HepG2 (cell line): Measurements from ENCODE around the gene FOXD2. TPM values are rescaled to one million over a fixed set of nuclear protein-coding genes. Genes with fewer than 3 reads are reported as not detected.

Experiments
- ATAC-seq: fragments of 200-7000 bp; cut with Tn5 transposase; 3 replicates; pipeline ENCODE4 v1.9.1; 2020; ENCODE audit warnings: mild to moderate bottlenecking, moderate library complexity
- BruUV-seq: library from RNA; stranded (reverse); fragments of 400-500 nt; replicated peaks from 2 replicates; lab custom pipeline; 2021; lab: Mats Ljungman, UMichigan
- CTCF ChIA-PET: fragments of 300-600 bp; formaldehyde crosslinking; extraction: SDS; loops from one replicate; lab custom pipeline; 2021; ENCODE audit warnings: low total read pairs, inconsistent platforms, low intra/inter-chr PET ratio; lab: Yijun Ruan, JAX
- POLR2A ChIA-PET: fragments of 350-600 bp; sonication (Branson Sonifier 250); formaldehyde crosslinking; loops from one replicate; lab custom pipeline; 2020; ENCODE audit warnings: antibody characterized with exemption, inconsistent platforms; lab: Yijun Ruan, JAX
- DNase-seq: peaks from one replicate; pipeline ENCODE4 v3.0.0-alpha.2; 2015; ENCODE audit warnings: low spot score
- FAIRE-seq: peaks from 3 replicates; lab custom pipeline; 2011; peaks lifted over from hg19 to GRCh38; lab: Jason Lieb, UNC
- H2AFZ ChIP-seq: one replicate; pipeline ENCODE4 v1.6.1; 2011; ENCODE audit warnings: low read length, inconsistent platforms
- H3K27ac ChIP-seq: fragments of 300-600 bp; 3 replicates; pipeline ENCODE4 v1.8.0; 2011; ENCODE audit warnings: mixed run types, mild to moderate bottlenecking, mixed read lengths, low read length, inconsistent platforms; ENCODE audit not compliant: insufficient read depth; ENCODE audit errors: extremely low read length
- H3K27me3 ChIP-seq, 2 experiments: fragments of 200-600 bp in 1 of 2; 2 replicates in 1 of 2; 3 replicates in 1 of 2; pipeline versions ENCODE4 v1.6.0 to v1.8.0; 2011; ENCODE audit warnings: low read length in 2 of 2, mild to moderate bottlenecking in 2 of 2, moderate library complexity in 2 of 2, inconsistent platforms in 1 of 2; ENCODE audit not compliant: insufficient read depth in 2 of 2, control insufficient read depth in 1 of 2
- H3K36me3 ChIP-seq, 2 experiments: fragments of 200-600 bp in 1 of 2; replicated peaks in 1 of 2; 2 replicates in 1 of 2; 3 replicates in 1 of 2; pipeline versions ENCODE4 v1.5.1 to v1.8.0; 2011; ENCODE audit warnings: low read length in 2 of 2, inconsistent platforms in 1 of 2; ENCODE audit not compliant: insufficient read depth in 2 of 2, control insufficient read depth in 1 of 2
- H3K4me1 ChIP-seq: 2 replicates; pipeline ENCODE4 v1.5.1; 2012; ENCODE audit warnings: low read length, inconsistent platforms; ENCODE audit not compliant: insufficient read depth
- H3K4me2 ChIP-seq: 2 replicates; pipeline ENCODE4 v1.6.0; 2011; ENCODE audit warnings: low read depth, low read length, inconsistent platforms
- H3K4me3 ChIP-seq, 3 experiments: fragments of 200-600 bp in 1 of 3; sonication (generic), shearing (Covaris generic) in 1 of 3; replicated peaks in 1 of 3; 2 replicates each; pipeline ENCODE4 v1.5.1; 2011 to 2016; ENCODE audit warnings: low read length in 3 of 3, inconsistent platforms in 2 of 3, low read depth in 2 of 3, mild to moderate bottlenecking in 2 of 3, control low read depth in 1 of 3, mixed read lengths in 1 of 3; ENCODE audit not compliant: insufficient read depth in 1 of 3
- H3K79me2 ChIP-seq: one replicate; pipeline ENCODE4 v1.6.1; 2011; ENCODE audit warnings: low read length, inconsistent platforms; ENCODE audit not compliant: insufficient read depth
- H3K9ac ChIP-seq: 2 replicates; pipeline ENCODE4 v1.6.0; 2011; ENCODE audit warnings: mild to moderate bottlenecking, low read depth, low read length, inconsistent platforms; ENCODE audit not compliant: insufficient read depth
- H3K9me3 ChIP-seq: 2 replicates; pipeline ENCODE4 v1.5.1; 2012; ENCODE audit warnings: mild to moderate bottlenecking, low read length
- H4K20me1 ChIP-seq: 2 replicates; pipeline ENCODE4 v1.6.0; 2011; ENCODE audit warnings: inconsistent platforms, mild to moderate bottlenecking, low read length, moderate library complexity; ENCODE audit not compliant: insufficient read depth
- FOXO4 ChIP-seq: sonication (generic); formaldehyde crosslinking; conservative IDR thresholded peaks from 2 replicates; pipeline ENCODE4 v1.8.1; 2023; ENCODE audit warnings: missing genetic modification reagents
- HNRNPLL ChIP-seq: fragments of 200-400 bp; formaldehyde crosslinking; IDR thresholded peaks from 2 replicates; pipeline ENCODE4 v1.6.1; 2017; ENCODE audit warnings: mild to moderate bottlenecking, low read depth, low read length; ENCODE audit not compliant: poor library complexity, severe bottlenecking
- HOXD1 ChIP-seq: sonication (generic); formaldehyde crosslinking; IDR thresholded peaks from 2 replicates; pipeline ENCODE4 v1.5.0; 2020; ENCODE audit warnings: missing genetic modification reagents
- KLF16 ChIP-seq, 2 experiments: sonication (generic) in 1 of 2; formaldehyde crosslinking in 1 of 2; IDR thresholded peaks; 2 replicates each; pipeline versions ENCODE4 v1.6.1 to v1.8.0; 2016 to 2023; ENCODE audit warnings: missing genetic modification reagents in 2 of 2, missing compliant biosample characterization in 1 of 2
- MAX ChIP-seq: IDR thresholded peaks from 2 replicates; pipeline ENCODE4 v1.6.1; 2012; ENCODE audit warnings: inconsistent platforms
- PAF1 ChIP-seq: IDR thresholded peaks from 2 replicates; pipeline ENCODE4 v1.6.1; 2016; ENCODE audit warnings: missing genetic modification reagents, missing compliant biosample characterization
- SIN3B ChIP-seq: fragments of 150-350 bp; IDR thresholded peaks from 2 replicates; pipeline ENCODE4 v1.6.1; 2014; ENCODE audit warnings: low read length
- TAF15 ChIP-seq: fragments of 200-400 bp; formaldehyde crosslinking; IDR thresholded peaks from one replicate; pipeline ENCODE4 v1.6.1; 2018; ENCODE audit warnings: mild to moderate bottlenecking, low read depth, low read length; ENCODE audit not compliant: poor library complexity, severe bottlenecking
- TOE1 ChIP-seq: sonication (generic); formaldehyde crosslinking; IDR thresholded peaks from 2 replicates; pipeline ENCODE4 v1.4.0; 2020; ENCODE audit warnings: mild to moderate bottlenecking, missing genetic modification reagents
- ZBTB1 ChIP-seq: sonication (generic); formaldehyde crosslinking; IDR thresholded peaks from 2 replicates; pipeline ENCODE4 v1.4.0; 2020; ENCODE audit warnings: missing genetic modification reagents, borderline replicate concordance
- ZNF225 ChIP-seq: sonication (generic); formaldehyde crosslinking; IDR thresholded peaks from 2 replicates; pipeline ENCODE4 v1.4.0; 2020; ENCODE audit warnings: mild to moderate bottlenecking, missing genetic modification reagents
- ZNF547 ChIP-seq: sonication (generic); formaldehyde crosslinking; IDR thresholded peaks from 2 replicates; pipeline ENCODE4 v1.5.1; 2020; ENCODE audit warnings: mild to moderate bottlenecking, missing genetic modification reagents
- ZZZ3 ChIP-seq: sonication (generic); formaldehyde crosslinking; IDR thresholded peaks from 2 replicates; pipeline ENCODE4 v1.4.0; 2020; ENCODE audit warnings: missing genetic modification reagents, mild to moderate bottlenecking, borderline replicate concordance
- WGBS: methylation state at CpG from one replicate; pipeline ENCODE4 v1.1.6; 2017; ENCODE audit warnings: low lambda C conversion rate; 5-methylcytosine and 5-hydroxymethylcytosine counted together
- in situ Hi-C: cut with HindIII; loops from 2 replicates; pipeline ENCODE4 v1.10.0; 2017; ENCODE audit warnings: low pct_unique_long_range_greater_than_20kb; ENCODE audit not compliant: extremely low pct_ligation_motif_present
- intact Hi-C: fragments of 100-400 bp; cut with micrococcal nuclease; formaldehyde crosslinking; loops from one replicate; pipeline ENCODE4 v1.10.0; 2022; ENCODE audit not compliant: unreplicated experiment
- polyA plus RNA-seq, 8 experiments: library from polyadenylated mRNA; depleted of rRNA in 3 of 8; stranded (reverse) in 7 of 8; unstranded in 1 of 8; fragments of >200 nt; fragmentation: Illumina TruSeq in 4 of 8; extraction: Trizol in 4 of 8; gene quantifications; 2 replicates each; pipeline versions ENCODE4 v1.2.1 to v1.2.3, GENCODE V29; 2011 to 2016; ENCODE audit warnings: low read depth in 4 of 8, missing spikeins in 1 of 8, mixed read lengths in 1 of 8; ENCODE audit not compliant: insufficient read depth in 1 of 8
- total RNA-seq, 5 experiments: library from RNA; depleted of rRNA; stranded (reverse); fragments of >200 nt; fragmentation: Illumina TruSeq; extraction: Trizol; gene quantifications; 2 replicates each; pipeline ENCODE4 v1.2.3, GENCODE V29; 2016; ENCODE audit warnings: low read depth in 1 of 5

The FOXD2 gene
- total and polyA plus RNA-seq, 2 of the 13 experiments (the other 11 are each of a cell fraction or from before 2014, with no cell fraction given): 0.01 to 0.09 TPM

- H3K27ac ChIP-seq: no peak overlapping the region
- POLR2A ChIA-PET: no interaction called here
- H3K9ac ChIP-seq: no peak overlapping the region
- TF ChIP-seq ZBTB1 (CRISPR knock-in tag): no peak
- peak; percentile 30 for TF ChIP-seq HNRNPLL
- BruUV-seq: no TSS peak
- FAIRE-seq: no peak
- H3K36me3 ChIP-seq: no peaks in the 10 kb centered on the region
- H3K4me2 ChIP-seq: no peak overlapping the region
- 75% methylated on average over 41 of the region's 73 CpGs for WGBS
- H3K4me3 ChIP-seq: no peak overlapping the region
- no peak for DNase-seq
- H3K9me3 ChIP-seq: no peaks in the 10 kb centered on the region
- CTCF ChIA-PET: no interaction called here
- peaks cover 5% of the 10 kb centered on the region; the same call in 1 of the 2 replicates for H4K20me1 ChIP-seq
- no peaks in the 10 kb centered on the region for H3K79me2 ChIP-seq
- in situ Hi-C loops: no loop called here
- ATAC-seq: no peak; the same call in 2 of the 3 replicates
- H3K4me1 ChIP-seq: no peaks in the 10 kb centered on the region
- no peak overlapping the region for H2AFZ ChIP-seq
- intact Hi-C loops: no loop called here
- H3K27me3 ChIP-seq: peaks cover 14 to 93% of the 10 kb centered on the region in 2 experiments; a peak in 4 of 5 replicates
Observed at GRCh38 chr1:47444562-47445465, 7.0 kb downstream of the FOXD2 start.

GRCh38 chr1:47445823-47446550 lies 8.1 kb downstream of the FOXD2 start:
- ATAC-seq (no peak), DNase-seq (no peak), FAIRE-seq (no peak)
- Histone ChIP-seq H2AFZ (no peak overlapping the region), H3K79me2 (no peaks in the 10 kb centered on the region), H3K36me3 (no peaks in the 10 kb centered on the region), H3K4me3 (no peak overlapping the region), H4K20me1 (peaks cover 4% of the 10 kb centered on the region; the same call in 1 of the 2 replicates), H3K27me3 (peaks cover 16 to 94% of the 10 kb centered on the region in 2 experiments; a peak in 4 of 5 replicates), H3K9ac (no peak overlapping the region), H3K4me1 (no peaks in the 10 kb centered on the region), H3K4me2 (no peak overlapping the region), H3K27ac (no peak overlapping the region), H3K9me3 (no peaks in the 10 kb centered on the region)
- 29% methylated on average over 14 of the region's 25 CpGs for WGBS
- ChIA-PET POLR2A (no interaction called here), CTCF (no interaction called here)
- BruUV-seq: no TSS peak
- in situ Hi-C loops (no loop called here), intact Hi-C loops (no loop called here)
- TF ChIP-seq SIN3B: no peak
- no peak for TF ChIP-seq KLF16 (CRISPR knock-in tag; IDR thresholded peaks at IDR 0.05)
- no peak for TF ChIP-seq TAF15
- no peak for TF ChIP-seq ZNF225 (CRISPR knock-in tag)
- no peak for TF ChIP-seq ZNF547 (CRISPR knock-in tag)
- no peak for TF ChIP-seq MAX
- no peak for TF ChIP-seq HOXD1 (CRISPR knock-in tag)
- no peak for TF ChIP-seq ZZZ3 (CRISPR knock-in tag)
- TF ChIP-seq TOE1 (CRISPR knock-in tag): no peak
- TF ChIP-seq FOXO4 (CRISPR knock-in tag): no peak
- no peak for TF ChIP-seq PAF1 (CRISPR knock-in tag)
